ENCODE measurements around the gene SLC35E1.
"Not testable (repeated sequence)": the region's sequence is repeated elsewhere in the genome, so short reads cannot be mapped to it uniquely, and the experiment has no call there.

SLC35E1 gene

GRCh38 chr19:16544473-16545231 is 27.6 kb downstream of the SLC35E1 start:
- Histone ChIP-seq H3K4me3 (ENCODE audit: low read length in 2 of 2) (no peak overlapping the region), H3K9me3 (ENCODE audit: control insufficient read depth in 2 of 2, low read length in 2 of 2) (no peaks in the 10 kb centered on the region), H3K36me3 (ENCODE audit: control insufficient read depth in 2 of 2, insufficient read depth in 2 of 2, low read length in 2 of 2) (peaks cover 2% of the 10 kb centered on the region in 2 donors), H3K27me3 (ENCODE audit: control insufficient read depth in 1 of 2, insufficient read depth in 2 of 2, low read length in 2 of 2) (no peaks in the 10 kb centered on the region), H3K4me1 (ENCODE audit: control insufficient read depth, insufficient read depth, low read length) (peaks cover 22% of the 10 kb centered on the region), H3K27ac (ENCODE audit: low read length) (no peak overlapping the region), H3K9ac (ENCODE audit: low read length in 2 of 2) (no peak overlapping the region)

- H3K9ac ChIP-seq (ENCODE audit: low read length in 2 of 2); H3K4me3 ChIP-seq (ENCODE audit: low read length in 2 of 2): not testable (repeated sequence)
These were observed 28.5 kb downstream of the SLC35E1 start for GRCh38 chr19:16543734-16544133.

GRCh38 chr19:16542910-16543472 is 29.2 kb downstream of the SLC35E1 start:
- Histone ChIP-seq H3K9ac (ENCODE audit: low read length in 2 of 2) (peak overlapping the region; percentile 81 to 95), H3K4me3 (ENCODE audit: low read length in 2 of 2) (peak overlapping the region; percentile 84 to 91), H3K27ac (ENCODE audit: low read length) (peak overlapping the region; percentile 64), H3K4me1 (ENCODE audit: control insufficient read depth, insufficient read depth, low read length) (peaks cover 24% of the 10 kb centered on the region), H3K36me3 (ENCODE audit: control insufficient read depth in 2 of 2, insufficient read depth in 2 of 2, low read length in 2 of 2) (peaks cover 4 to 5% of the 10 kb centered on the region in 2 donors), H3K9me3 (ENCODE audit: control insufficient read depth in 2 of 2, low read length in 2 of 2) (no peaks in the 10 kb centered on the region), H3K27me3 (ENCODE audit: control insufficient read depth in 1 of 2, insufficient read depth in 2 of 2, low read length in 2 of 2) (no peaks in the 10 kb centered on the region)

More at GRCh38 chr19:16543734-16544133, 28.5 kb downstream of the SLC35E1 start:
- H3K36me3 ChIP-seq (ENCODE audit: control insufficient read depth in 2 of 2, insufficient read depth in 2 of 2, low read length in 2 of 2); H3K27me3 ChIP-seq (ENCODE audit: control insufficient read depth in 1 of 2, insufficient read depth in 2 of 2, low read length in 2 of 2); H3K27ac ChIP-seq (ENCODE audit: low read length); H3K9me3 ChIP-seq (ENCODE audit: control insufficient read depth in 2 of 2, low read length in 2 of 2): not testable (repeated sequence)
- peaks cover 24% of the 10 kb centered on the region for H3K4me1 ChIP-seq (ENCODE audit: control insufficient read depth, insufficient read depth, low read length)

- peak within 1 kb of the TSS; percentile 81 to 95 for H3K9ac ChIP-seq (ENCODE audit: low read length in 2 of 2)
- no peaks in the 10 kb centered on the region for H3K9me3 ChIP-seq (ENCODE audit: control insufficient read depth in 2 of 2, low read length in 2 of 2)
- H3K27ac ChIP-seq (ENCODE audit: low read length): peak within 1 kb of the TSS; percentile 64
- H3K27me3 ChIP-seq (ENCODE audit: control insufficient read depth in 1 of 2, insufficient read depth in 2 of 2, low read length in 2 of 2): no peaks in the 10 kb centered on the region
- peaks cover 24% of the 10 kb centered on the region for H3K4me1 ChIP-seq (ENCODE audit: control insufficient read depth, insufficient read depth, low read length)
- H3K4me3 ChIP-seq (ENCODE audit: low read length in 2 of 2): peak within 1 kb of the TSS; percentile 91 to 93
- peaks cover 10% of the 10 kb centered on the region in 2 donors for H3K36me3 ChIP-seq (ENCODE audit: control insufficient read depth in 2 of 2, insufficient read depth in 2 of 2, low read length in 2 of 2)
These were observed 29.9 kb downstream of the SLC35E1 start, which contains the start of gene CHERP for GRCh38 chr19:16542045-16542909. CHERP (minus strand) TSS chr19:16542437; CDS start chr19:16542378, 59 bp downstream.

GRCh38 chr19:16541526-16542044 is 30.6 kb downstream of the SLC35E1 start:
- Histone ChIP-seq H3K27me3 (ENCODE audit: control insufficient read depth in 1 of 2, insufficient read depth in 2 of 2, low read length in 2 of 2) (no peaks in the 10 kb centered on the region), H3K36me3 (ENCODE audit: control insufficient read depth in 2 of 2, insufficient read depth in 2 of 2, low read length in 2 of 2) (peaks cover 10% of the 10 kb centered on the region in 2 donors), H3K9me3 (ENCODE audit: control insufficient read depth in 2 of 2, low read length in 2 of 2) (no peaks in the 10 kb centered on the region), H3K4me3 (ENCODE audit: low read length in 2 of 2) (peak overlapping the region; percentile 91 to 93), H3K4me1 (ENCODE audit: control insufficient read depth, insufficient read depth, low read length) (peaks cover 24% of the 10 kb centered on the region), H3K27ac (ENCODE audit: low read length) (peak overlapping the region; percentile 64), H3K9ac (ENCODE audit: low read length in 2 of 2) (peak overlapping the region; percentile 81 to 82)

- Histone ChIP-seq H3K27me3 (ENCODE audit: control insufficient read depth in 1 of 2, insufficient read depth in 2 of 2, low read length in 2 of 2) (no peaks in the 10 kb centered on the region), H3K27ac (ENCODE audit: low read length) (no peak overlapping the region), H3K9ac (ENCODE audit: low read length in 2 of 2) (peak overlapping the region; percentile 81 to 82), H3K4me3 (ENCODE audit: low read length in 2 of 2) (peak overlapping the region; percentile 91 to 93), H3K9me3 (ENCODE audit: control insufficient read depth in 2 of 2, low read length in 2 of 2) (no peaks in the 10 kb centered on the region), H3K4me1 (ENCODE audit: control insufficient read depth, insufficient read depth, low read length) (peaks cover 24% of the 10 kb centered on the region), H3K36me3 (ENCODE audit: control insufficient read depth in 2 of 2, insufficient read depth in 2 of 2, low read length in 2 of 2) (peaks cover 10 to 13% of the 10 kb centered on the region in 2 donors)
These were observed 31.3 kb downstream of the SLC35E1 start for GRCh38 chr19:16540948-16541347.

GRCh38 chr19:16537111-16537510 is 35.1 kb downstream of the SLC35E1 start:
- no peaks in the 10 kb centered on the region for H3K9me3 ChIP-seq (ENCODE audit: control insufficient read depth in 2 of 2, low read length in 2 of 2)
- no peaks in the 10 kb centered on the region for H3K27me3 ChIP-seq (ENCODE audit: control insufficient read depth in 1 of 2, insufficient read depth in 2 of 2, low read length in 2 of 2)
- peaks cover 19% of the 10 kb centered on the region for H3K4me1 ChIP-seq (ENCODE audit: control insufficient read depth, insufficient read depth, low read length)
- H3K27ac ChIP-seq (ENCODE audit: low read length): no peak overlapping the region
- H3K36me3 ChIP-seq (ENCODE audit: control insufficient read depth in 2 of 2, insufficient read depth in 2 of 2, low read length in 2 of 2): peaks cover 33 to 37% of the 10 kb centered on the region in 2 donors
- no peak overlapping the region for H3K4me3 ChIP-seq (ENCODE audit: low read length in 2 of 2)
- H3K9ac ChIP-seq (ENCODE audit: low read length in 2 of 2): no peak overlapping the region

- no peak overlapping the region for H3K4me3 ChIP-seq (ENCODE audit: low read length in 2 of 2)
- peaks cover 43 to 45% of the 10 kb centered on the region in 2 donors for H3K36me3 ChIP-seq (ENCODE audit: control insufficient read depth in 2 of 2, insufficient read depth in 2 of 2, low read length in 2 of 2)
- no peaks in the 10 kb centered on the region for H3K9me3 ChIP-seq (ENCODE audit: control insufficient read depth in 2 of 2, low read length in 2 of 2)
- no peak overlapping the region for H3K9ac ChIP-seq (ENCODE audit: low read length in 2 of 2)
- no peak overlapping the region for H3K27ac ChIP-seq (ENCODE audit: low read length)
- H3K27me3 ChIP-seq (ENCODE audit: control insufficient read depth in 1 of 2, insufficient read depth in 2 of 2, low read length in 2 of 2): no peaks in the 10 kb centered on the region
- peaks cover 13% of the 10 kb centered on the region for H3K4me1 ChIP-seq (ENCODE audit: control insufficient read depth, insufficient read depth, low read length)
These were observed 36.1 kb downstream of the SLC35E1 start for GRCh38 chr19:16536130-16536529.

- Histone ChIP-seq H3K36me3 (ENCODE audit: control insufficient read depth in 2 of 2, insufficient read depth in 2 of 2, low read length in 2 of 2) (peaks cover 47 to 52% of the 10 kb centered on the region in 2 donors), H3K9ac (ENCODE audit: low read length in 2 of 2) (no peak overlapping the region), H3K4me3 (ENCODE audit: low read length in 2 of 2) (no peak overlapping the region), H3K27ac (ENCODE audit: low read length) (no peak overlapping the region), H3K9me3 (ENCODE audit: control insufficient read depth in 2 of 2, low read length in 2 of 2) (no peaks in the 10 kb centered on the region), H3K4me1 (ENCODE audit: control insufficient read depth, insufficient read depth, low read length) (peaks cover 7% of the 10 kb centered on the region), H3K27me3 (ENCODE audit: control insufficient read depth in 1 of 2, insufficient read depth in 2 of 2, low read length in 2 of 2) (no peaks in the 10 kb centered on the region)
These were observed 36.8 kb downstream of the SLC35E1 start for GRCh38 chr19:16535381-16535780.

GRCh38 chr19:16532440-16533234 is 39.6 kb downstream of the SLC35E1 start:
- Histone ChIP-seq H3K36me3 (ENCODE audit: control insufficient read depth in 2 of 2, insufficient read depth in 2 of 2, low read length in 2 of 2) (peaks cover 61 to 64% of the 10 kb centered on the region in 2 donors), H3K27me3 (ENCODE audit: control insufficient read depth in 1 of 2, insufficient read depth in 2 of 2, low read length in 2 of 2) (no peaks in the 10 kb centered on the region), H3K9ac (ENCODE audit: low read length in 2 of 2) (no peak overlapping the region), H3K4me3 (ENCODE audit: low read length in 2 of 2) (no peak overlapping the region), H3K27ac (ENCODE audit: low read length) (no peak overlapping the region), H3K9me3 (ENCODE audit: control insufficient read depth in 2 of 2, low read length in 2 of 2) (no peaks in the 10 kb centered on the region), H3K4me1 (ENCODE audit: control insufficient read depth, insufficient read depth, low read length) (no peaks in the 10 kb centered on the region)
